Measurements from ENCODE around the gene AFAP1L2.

The AFAP1L2 gene

DNA sequence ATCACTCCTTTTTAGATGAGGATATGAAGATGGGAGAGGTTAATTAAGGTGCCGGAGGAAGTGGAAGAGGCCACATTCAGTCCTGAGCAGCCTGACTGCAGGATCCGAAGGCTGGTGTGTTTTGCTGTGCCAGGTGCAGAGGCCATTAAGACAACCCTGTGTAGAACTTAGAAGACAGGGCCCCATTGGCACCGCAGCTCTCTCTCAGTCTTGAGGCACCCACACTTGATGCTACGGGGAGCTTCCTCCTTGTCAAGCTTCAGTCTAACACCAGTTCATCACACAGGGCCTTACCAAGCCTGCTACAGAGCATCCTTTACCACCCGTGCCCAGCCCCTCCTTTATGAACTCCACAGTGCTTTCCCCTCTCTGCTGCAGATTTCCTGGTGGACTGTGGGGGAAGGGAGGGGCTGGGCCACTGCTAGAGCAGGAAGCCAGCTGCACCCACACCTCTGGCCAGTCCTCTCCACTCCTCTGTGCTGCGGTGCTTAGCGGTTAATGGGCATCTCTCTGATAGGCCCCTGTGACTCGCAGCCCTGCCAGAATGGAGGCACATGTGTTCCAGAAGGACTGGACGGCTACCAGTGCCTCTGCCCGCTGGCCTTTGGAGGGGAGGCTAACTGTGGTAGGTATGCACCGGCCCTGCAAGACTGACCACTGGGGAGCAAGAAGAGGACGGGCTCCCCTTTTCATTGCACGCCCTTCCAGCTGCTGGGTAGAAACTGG lies 119.8 kb downstream of the AFAP1L2 start:
- no peak for DNase-seq

DNA sequence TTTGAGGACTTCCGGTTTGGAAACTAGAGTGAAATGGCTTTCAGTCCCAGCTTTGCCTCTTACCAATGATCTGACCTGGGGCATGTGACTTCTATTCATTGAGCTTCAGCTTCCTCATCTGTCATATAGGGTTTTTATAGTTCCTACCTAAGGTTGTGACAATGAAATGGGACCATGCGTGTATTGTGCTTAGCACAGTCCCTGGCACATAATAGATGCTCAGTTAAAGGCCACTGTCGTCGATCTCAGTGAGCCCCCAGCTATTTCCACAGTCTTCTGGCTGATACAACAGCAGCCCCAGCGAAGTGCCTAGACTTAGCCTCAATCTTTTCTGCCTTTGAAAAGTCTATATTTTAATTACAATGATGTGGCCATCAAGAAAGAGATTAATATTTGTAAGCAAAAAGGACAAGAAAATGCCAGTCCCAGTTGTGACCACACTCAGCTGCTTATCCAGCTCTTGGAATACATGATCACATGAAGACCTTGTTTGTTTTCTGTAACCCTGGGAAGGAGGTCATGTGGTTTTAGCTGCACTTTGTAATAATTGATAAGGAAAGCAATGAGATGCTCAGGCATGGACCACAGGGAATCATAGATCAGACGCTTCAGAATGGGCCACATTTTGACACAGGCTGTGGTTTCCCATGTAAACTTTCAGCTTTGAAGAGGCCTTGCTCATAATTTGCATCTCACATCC lies 120.6 kb downstream of the AFAP1L2 start:
- no peak for DNase-seq

DNA sequence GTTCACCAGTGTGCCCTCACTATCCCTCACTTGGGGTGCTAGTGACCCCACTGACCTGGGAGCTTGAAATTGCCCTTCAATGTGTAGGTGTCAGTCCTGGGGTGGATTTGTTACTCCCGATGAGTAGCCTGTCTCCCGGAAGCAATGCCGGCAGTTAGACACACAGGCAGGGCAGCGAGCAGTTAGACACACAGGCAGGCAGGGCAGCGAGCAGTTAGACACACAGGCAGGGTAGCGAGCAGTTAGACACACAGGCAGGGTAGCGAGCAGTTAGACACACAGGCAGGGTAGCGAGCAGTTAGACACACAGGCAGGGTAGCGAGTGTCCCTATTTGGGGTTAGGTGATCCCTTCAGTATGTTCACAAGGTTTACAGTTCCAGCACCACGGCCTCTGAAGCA lies 121.2 kb downstream of the AFAP1L2 start:
- no peak for DNase-seq

DNA sequence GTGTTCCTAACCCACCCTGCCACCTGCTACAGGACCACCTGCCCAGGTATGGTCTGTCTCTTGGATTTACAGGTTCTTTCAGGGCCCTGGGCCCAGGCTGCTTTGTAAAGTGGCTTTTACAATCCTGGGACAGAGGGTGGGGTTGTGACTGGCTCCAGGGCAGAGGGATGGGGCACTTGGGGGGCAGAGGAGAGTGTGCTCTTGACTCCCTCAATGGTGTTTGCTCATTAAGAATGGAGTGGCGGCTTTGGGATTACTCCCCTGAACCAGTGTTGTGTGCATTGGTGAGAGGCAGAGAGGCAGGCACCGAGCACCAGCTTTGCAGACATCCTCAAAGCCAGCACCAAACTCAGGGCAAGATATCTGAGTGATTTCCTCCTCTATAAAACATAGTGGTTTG lies 121.8 kb downstream of the AFAP1L2 start:
- DNase-seq: no peak

DNA sequence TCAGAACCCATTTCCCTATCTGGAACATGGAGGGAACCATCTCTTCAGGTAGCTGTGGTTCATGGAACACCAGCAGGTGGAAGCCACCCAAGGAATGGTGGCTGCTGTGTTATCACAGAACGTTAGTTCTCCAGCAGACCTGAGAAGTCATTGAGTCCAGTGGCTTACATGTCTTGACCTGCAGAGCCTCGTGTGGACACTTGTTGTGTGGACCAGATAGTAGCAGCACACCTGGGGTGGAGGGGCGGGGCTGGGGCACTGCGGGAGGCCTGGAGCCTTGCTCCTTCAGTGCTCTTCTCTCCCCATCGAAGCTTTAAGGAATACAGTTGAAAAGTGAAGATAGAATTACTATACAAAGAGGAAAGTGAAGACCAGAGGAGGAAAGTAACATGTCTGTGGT lies 122.8 kb downstream of the AFAP1L2 start:
- no peak for DNase-seq

DNA sequence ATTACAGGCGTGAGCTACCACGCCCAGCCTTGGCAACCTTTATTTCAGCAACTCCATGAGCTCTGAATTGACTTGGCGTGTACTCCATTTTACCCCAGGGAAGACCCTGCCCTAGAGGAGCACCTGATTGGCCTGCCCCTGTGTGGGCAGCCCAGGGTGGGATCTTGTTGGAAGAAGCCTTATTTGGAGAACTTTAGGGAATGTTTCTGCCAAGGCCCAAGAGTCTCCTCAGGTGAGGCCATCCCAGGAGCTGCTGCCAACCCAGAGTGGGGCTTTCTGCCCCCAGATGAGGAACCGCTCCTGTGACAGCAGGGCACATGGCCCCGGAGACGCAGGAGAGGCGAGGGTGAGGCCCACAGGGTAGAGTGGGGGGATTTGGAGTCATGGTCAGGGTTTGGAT lies 123.3 kb downstream of the AFAP1L2 start:
- no peak for DNase-seq

DNA sequence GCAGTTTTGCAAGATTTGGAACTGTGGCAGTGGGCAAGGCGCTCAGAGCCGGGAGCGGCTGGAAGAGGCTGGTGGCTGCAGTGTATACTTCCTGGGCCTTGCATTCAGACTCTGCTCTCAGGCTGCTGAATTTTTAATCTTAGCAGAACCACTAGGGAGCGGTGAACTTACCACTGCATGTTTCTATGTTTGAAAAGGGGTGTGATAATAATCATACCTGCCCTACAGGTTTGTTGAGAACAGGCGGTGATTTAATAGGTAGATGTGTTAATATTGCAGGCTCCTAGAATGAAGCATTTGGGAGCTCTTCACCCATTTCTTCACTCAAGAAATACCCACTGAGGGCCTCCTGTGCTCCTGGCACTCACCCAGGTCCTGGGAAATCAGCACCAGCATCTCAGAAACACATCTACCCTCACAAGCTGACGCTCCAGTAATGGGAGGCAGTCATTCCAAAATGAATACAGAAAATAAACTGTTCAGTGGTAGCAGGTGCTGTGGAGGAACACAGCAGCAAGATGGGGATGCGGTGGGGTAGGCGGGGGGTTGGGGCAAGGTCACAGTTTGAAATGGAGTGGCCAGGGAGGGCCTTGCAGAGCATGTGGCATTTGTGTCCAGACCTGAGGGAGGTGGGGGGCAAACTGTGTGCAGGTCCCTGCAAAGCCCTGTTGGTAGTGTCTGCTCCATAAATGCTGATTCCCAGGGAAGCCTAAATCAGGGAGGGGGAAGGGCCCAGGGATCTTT lies 124.2 kb downstream of the AFAP1L2 start:
- no peak for DNase-seq

DNA sequence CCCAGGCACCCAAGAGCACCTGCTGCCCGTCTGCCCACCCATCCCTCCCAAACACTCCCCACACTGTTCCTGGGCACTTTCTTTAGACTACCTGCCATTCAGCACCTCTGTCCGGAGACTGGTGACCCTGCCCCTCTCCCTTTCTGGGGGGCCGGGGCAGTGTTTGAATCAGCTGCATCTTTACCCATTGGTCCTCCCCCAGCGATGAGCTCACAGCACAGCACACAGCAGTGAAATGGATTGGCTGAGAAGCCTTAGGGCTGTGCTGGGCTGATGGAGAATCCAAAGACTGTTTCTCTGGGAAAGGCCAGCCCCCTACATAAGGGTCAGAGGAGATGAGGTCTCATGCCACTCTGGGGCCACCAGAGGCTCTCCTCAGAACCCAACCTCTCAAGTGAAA lies 125.0 kb downstream of the AFAP1L2 start:
- DNase-seq: no peak

DNA sequence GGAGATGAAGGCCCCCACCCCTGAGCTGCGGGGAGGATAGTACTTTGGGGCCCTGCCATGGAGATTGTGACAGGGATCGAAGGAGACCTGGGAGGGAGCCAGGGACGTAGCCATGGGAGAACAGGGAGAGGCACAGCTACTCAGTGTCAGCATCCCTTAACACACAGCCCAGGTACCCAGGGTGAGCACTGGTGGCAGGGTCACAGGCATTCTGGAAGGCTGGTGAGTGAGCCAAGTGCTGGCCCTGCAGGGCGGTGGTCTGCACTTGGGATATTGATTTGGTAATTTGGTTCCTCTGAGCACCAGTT lies 125.5 kb downstream of the AFAP1L2 start:
- DNase-seq: no peak

DNA sequence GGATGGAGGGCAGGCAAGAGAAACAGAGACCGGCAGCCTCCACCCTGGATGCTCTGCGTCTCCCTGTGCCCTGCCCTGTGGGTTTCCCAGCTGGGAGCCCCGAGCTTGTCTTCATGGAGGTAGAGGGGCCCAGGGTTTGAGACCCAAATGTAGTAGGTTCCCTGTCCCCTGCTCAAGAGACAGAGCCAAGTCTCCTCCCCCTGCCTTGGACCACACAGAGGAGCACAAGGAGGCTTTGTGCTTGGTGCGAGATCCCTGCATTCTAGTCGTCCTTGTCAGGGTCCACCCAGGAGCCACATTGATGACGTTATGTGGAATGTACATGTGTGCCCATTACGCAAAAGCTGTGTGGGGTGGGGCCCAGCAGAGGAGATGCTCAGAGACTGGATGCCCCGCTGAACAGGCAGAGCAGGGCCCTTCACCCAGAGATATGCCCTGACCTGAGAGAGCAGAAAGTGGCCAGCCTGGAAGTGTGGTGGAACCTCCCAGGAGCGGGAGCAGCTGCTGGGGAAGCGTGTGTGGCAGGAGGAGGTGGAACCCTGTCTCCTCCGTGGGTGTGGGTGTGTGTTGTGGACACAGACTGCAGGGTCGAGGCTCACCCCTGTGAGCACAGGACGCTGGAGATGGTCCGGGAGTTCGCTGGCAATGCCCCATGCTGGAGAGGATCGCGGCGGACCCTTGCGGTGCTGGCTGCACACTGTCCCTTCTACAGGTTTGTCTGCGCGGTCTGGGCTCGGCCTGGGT lies 126.0 kb downstream of the AFAP1L2 start:
- no peak for DNase-seq

DNA sequence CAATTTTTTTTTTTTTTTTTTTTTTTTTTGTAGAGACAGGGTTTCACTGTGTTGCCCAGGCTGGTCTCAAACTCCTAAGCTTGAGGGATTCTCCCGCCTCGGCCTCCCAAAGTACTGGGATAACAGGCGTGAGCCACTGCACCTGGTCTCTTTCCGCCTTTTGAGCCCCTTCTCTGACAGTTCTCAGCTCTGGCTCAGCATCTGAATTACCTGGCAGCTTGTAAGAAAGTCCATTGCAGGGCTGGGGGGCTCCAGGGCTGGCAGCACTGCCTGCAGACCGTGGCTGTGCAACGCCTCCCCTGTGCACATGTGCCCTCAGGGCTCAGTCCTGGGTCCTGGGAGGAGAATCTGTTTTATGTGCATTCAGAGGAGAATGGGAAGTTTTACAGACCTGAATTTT lies 127.6 kb downstream of the AFAP1L2 start:
- DNase-seq: no peak

DNA sequence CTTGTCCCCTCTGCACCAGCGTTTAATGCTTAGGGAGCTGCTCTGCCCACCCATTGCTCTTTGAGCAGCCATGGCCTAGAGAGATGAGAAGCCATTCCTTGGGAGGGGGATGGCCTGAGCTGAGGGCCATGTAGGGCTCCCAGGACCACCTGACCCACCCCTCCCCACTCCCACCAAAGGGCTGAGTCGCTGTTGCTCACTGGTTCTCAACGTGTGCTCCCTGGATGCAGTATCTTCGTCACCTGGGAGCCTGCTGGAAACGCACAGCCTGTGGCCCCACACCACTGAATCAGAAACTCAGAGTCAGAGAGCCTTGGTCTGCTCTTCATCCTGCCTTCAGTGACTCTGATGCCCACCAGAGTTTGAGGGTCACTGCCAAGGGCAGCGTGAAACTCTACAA lies 128.2 kb downstream of the AFAP1L2 start:
- DNase-seq: no peak

DNA sequence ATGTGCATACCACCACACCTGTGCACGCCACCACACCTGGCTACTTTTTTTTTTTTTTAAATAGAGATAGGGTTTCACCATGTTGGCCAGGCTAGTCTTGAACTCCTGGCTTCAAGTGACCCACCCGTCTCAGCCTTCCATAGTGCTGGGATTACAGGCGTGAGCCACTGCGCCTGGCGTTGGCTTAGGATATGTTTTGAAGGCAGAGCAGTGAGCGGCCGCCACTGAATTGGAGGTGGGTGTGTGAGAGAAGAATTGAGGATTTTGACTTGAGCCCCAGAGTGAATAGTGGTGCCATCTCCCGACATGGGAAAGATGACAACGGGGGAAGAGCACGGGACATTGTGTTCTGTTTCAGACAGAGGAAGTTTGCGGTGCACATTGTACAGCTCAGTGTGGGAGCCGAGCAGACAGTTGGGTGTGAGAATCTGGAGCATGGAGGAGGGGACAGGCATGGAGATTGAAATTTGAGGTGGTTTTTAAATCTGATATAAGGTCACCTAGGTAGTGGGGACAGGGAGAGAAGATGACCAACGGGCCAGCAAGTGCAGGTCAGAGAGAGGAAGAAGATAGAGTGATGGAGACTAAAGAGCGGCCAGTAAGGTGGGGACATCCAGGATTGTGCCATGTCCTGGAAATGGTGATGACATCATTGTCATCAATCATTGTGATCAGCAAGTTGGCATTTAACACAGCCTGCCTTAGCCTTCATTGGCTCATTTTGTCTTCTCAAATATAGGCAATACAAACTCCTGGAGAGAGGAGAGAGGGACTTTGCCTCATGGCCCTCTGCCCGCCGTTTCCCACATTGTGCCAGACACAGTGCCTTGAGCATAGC lies 129.5 kb downstream of the AFAP1L2 start:
- no peak for DNase-seq

DNA sequence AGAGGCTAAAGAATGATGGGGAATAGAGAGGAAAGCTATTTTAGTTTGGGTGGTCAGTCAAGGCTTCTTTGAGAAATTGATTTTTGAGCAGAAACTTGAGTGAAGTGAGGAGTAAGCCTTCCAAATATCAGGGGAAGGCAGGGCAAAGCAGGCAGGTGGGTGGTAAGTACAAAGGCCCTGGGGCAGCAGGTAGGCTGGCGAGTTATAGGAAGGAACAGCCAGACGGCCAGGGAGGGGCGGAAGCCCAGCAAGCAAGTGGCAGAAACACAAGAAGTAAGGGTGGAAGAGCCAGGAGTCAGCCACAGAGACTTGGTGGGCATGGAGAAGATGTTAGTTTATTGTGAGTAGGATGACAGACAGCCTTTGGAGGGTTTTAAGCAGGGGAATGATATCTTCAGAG lies 130.4 kb downstream of the AFAP1L2 start:
- no peak for DNase-seq

DNA sequence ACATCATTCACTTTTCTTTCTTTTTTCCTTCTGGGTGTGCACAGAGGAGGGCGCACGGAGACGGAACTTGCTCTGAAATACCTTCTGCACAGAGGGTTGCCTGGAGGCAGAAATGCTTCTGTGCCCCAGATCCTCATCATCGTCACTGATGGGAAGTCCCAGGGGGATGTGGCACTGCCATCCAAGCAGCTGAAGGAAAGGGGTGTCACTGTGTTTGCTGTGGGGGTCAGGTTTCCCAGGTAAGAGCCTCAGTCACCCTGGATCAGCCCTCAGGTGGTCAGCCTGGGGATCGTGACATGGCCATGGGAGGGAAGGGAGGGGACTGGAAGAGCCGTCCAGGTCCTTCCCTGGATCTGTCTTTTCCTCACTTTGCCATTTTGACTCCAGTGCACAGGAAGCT lies 131.6 kb downstream of the AFAP1L2 start:
- no peak for DNase-seq

DNA sequence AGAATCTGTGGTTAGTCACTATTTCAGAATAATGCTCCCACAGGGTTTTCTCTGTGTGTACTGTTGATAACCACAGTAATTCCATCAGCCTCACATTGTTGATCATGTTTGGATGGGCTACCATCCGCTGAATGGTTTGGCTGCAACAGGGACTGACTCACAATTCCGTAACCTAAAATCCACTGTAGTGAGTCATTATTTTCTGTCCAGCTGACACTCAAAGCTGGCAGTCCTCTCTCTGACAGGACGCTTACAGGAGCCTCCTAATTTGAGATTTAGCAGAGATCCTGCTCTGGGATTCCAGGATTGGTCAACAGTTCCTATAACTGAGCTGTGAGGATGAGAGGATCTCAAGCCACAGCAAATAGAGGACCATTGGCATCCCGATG lies 132.5 kb downstream of the AFAP1L2 start:
- no peak for DNase-seq

DNA sequence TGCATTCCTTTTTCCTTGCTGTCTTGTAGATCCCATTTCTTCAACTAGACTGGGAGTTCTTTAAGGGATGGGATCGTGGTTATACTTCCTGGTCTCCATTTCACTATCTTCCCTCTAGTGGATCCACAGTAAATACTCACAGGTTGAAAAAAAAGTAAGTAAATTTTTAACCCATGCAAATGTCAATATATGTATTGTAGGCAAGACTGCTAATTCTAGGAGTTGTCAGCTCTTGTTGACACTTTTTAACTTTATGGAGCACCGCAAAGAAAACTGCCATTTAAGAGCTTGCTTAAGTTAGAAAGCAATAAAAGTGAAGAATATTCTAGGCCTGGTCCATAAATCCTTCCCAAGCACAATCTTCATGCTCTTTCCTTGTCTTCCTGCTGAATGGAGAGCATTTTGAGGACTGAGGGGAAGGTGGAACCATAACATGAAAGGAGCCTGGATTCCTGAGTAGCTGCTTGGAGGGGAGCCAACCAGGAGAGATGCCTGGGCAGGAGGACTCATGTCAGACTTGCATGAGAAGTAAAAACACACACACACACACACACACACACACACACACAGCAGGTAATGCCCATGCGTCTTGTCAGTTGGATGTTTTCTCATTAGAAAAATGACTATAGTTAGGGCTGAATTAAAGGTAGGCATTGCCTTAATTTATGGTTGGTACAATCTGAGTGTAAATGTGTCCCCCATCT lies 133.1 kb downstream of the AFAP1L2 start:
- DNase-seq: no peak

DNA sequence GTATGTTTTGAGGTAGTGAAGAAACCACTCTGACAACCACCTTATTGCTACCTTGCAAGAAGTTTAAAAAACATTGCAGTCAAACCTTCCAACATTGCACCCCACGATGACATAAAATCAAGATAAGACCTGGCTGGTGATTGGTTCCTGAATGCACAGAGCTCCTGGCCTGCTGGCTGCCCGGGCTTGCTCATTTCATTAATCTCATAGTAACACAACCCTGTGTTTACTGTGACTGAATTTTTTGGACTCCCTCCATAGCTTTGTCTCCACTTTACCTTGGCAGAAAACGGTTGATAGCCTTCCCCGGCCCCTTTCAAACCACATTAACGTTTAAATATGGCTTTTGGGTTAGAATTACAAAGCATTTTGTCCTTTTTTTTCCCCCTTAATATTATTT lies 137.8 kb downstream of the AFAP1L2 start:
- DNase-seq: no peak

DNA sequence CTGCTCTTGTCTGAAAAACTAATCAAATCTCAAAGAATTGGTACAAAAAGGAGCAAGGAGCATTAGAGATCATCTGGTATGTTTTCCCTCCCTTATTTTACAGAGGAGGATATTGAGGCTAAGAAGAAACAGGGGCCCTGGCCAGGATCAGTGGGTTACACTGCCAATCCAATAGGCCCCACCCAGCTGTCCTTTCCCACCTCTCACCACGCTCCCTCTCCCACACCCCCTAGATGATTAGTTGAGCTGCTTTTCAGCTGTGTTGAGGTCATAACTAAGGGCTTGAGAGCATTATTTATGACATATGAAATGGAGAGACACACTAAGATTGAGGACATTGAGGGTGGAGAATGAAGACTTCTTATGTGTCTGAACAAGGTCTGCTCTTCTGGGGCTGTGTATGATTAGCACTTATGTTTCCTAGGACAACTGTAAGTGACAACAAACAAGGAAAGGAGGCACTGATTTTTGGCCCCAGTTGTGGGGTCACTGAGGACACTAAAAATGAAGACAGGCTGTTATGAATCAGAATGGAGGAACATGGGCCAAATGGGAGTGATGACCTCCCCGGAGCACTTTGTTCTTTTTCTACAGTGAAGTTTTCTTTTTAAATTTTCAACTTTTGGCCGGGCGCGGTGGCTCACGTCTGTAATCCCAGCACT lies 138.8 kb downstream of the AFAP1L2 start:
- DNase-seq: no peak

DNA sequence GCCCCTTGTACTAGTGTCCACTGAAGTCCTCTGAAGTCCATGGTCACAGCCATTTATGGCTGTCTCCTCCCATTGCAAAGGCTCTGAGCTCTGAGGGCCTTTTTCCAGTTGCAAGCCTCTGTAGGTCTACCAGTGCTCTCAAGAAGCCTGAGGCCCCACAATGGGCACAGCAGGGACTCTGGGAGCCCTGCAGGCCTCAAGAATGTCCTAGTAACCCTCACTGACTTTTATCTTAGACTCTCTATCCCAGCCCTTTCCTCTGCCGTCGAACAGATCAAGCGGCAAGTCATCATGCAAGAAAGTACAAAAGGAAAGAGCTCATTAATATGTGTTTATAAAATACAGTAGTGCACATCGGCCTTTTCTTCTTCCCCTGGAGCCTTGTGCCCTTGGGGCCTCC lies 141.8 kb downstream of the AFAP1L2 start:
- no peak for DNase-seq

DNA sequence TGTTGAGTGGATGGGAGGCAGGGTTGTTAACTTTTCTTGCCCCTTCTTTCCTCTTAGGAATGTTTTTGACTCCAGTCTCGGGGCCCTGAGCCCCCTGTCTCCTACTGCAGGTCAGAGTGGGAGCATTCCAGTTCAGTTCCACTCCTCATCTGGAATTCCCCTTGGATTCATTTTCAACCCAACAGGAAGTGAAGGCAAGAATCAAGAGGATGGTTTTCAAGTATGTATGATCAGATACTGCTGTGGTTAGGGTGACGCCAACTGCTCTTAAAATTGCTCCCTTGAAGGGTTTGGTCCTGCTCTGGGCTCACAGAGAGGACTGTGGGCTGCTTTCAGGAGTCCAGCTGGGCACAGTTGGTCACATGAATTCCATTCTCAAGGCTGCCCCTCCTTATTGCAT lies 143.2 kb downstream of the AFAP1L2 start:
- no peak for DNase-seq

DNA sequence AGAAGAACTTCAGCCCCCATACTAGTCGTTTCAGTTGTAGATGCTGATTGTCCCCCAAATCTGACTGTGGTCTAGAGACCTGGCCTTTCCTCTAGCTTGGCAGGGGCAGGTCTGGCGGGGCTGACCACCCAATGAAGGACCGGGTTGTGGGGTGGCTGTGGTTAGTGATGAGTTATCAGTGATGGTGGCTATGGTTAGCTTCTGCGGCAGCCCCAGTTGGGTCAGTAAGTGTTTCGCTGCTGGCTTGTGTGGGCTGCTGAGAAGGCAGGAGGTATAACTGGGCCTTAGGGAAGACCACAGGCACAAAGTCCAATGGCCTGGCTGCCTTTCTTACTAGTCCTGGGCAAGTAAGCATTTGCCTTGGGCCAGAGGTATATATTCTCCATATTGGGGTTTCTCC lies 143.9 kb downstream of the AFAP1L2 start:
- DNase-seq: no peak

All from stimulated activated naive CD4-positive, alpha-beta T cell (primary cell).